ENCODE results near the gene ADGRG1.

The ADGRG1 gene

GRCh38 chr16:57637424-57637823 lies 9.0 kb downstream of the ADGRG1 start:
- DNase-seq = no peak

- no peak for DNase-seq
Observed at GRCh38 chr16:57637965-57638364, 9.5 kb downstream of the ADGRG1 start.

- no peak for DNase-seq
Observed at GRCh38 chr16:57638381-57638780, 10.0 kb downstream of the ADGRG1 start.

GRCh38 chr16:57639172-57639887 lies 10.9 kb downstream of the ADGRG1 start:
- DNase-seq = no peak

GRCh38 chr16:57640185-57640584 lies 11.8 kb downstream of the ADGRG1 start:
- no peak for DNase-seq

GRCh38 chr16:57640612-57641011 lies 12.2 kb downstream of the ADGRG1 start:
- no peak for DNase-seq

- DNase-seq = no peak
Observed at GRCh38 chr16:57642160-57643135, 14.0 kb downstream of the ADGRG1 start.

- DNase-seq = no peak
Observed at GRCh38 chr16:57643147-57643874, 14.9 kb downstream of the ADGRG1 start.

- no peak for DNase-seq
Observed at GRCh38 chr16:57643910-57644309, 15.5 kb downstream of the ADGRG1 start.

- DNase-seq = no peak
Observed at GRCh38 chr16:57644383-57645014, 16.1 kb downstream of the ADGRG1 start.

GRCh38 chr16:57645169-57645568 lies 16.7 kb downstream of the ADGRG1 start:
- no peak for DNase-seq

- peak; percentile 81 for DNase-seq
Observed at GRCh38 chr16:57645691-57646387, 17.4 kb downstream of the ADGRG1 start.

GRCh38 chr16:57646388-57647039 lies 18.1 kb downstream of the ADGRG1 start:
- no peak for DNase-seq

- peak; percentile 72 for DNase-seq
Observed at GRCh38 chr16:57647136-57647875, 18.9 kb downstream of the ADGRG1 start.

- no peak for DNase-seq
Observed at GRCh38 chr16:57648125-57648524, 19.7 kb downstream of the ADGRG1 start.

GRCh38 chr16:57648581-57649442 lies 20.4 kb downstream of the ADGRG1 start:
- DNase-seq = peak; percentile 91

GRCh38 chr16:57649443-57649751 lies 21.0 kb downstream of the ADGRG1 start:
- DNase-seq = no peak

GRCh38 chr16:57649846-57650245 lies 21.4 kb downstream of the ADGRG1 start:
- no peak for DNase-seq

- DNase-seq = no peak
Observed at GRCh38 chr16:57651344-57652333, 23.2 kb downstream of the ADGRG1 start.
